Measurements from ENCODE around the gene NSG2.
A peak's percentile ranks its signal among the peaks of the same experiment; 100 is the strongest.
"Not testable (repeated sequence)": the region's sequence is repeated elsewhere in the genome, so short reads cannot be mapped to it uniquely, and the experiment has no call there.

The NSG2 gene

GRCh38 chr5:174098694-174099093, 53.2 kb downstream of the NSG2 start:
- Mint-ChIP-seq H3K27me3 (no peaks in the 10 kb centered on the region), H3K4me3 (no peak overlapping the region), H3K36me3 (ENCODE audit: insufficient read depth) (no peaks in the 10 kb centered on the region), H3K9me3 (no peaks in the 10 kb centered on the region), H3K27ac (no peak overlapping the region), H3K4me1 (ENCODE audit: low read depth in 2 of 2) (no peaks in the 10 kb centered on the region)
- DNase-seq (no peak), ATAC-seq (replicated peaks) (no peak)

- ATAC-seq (replicated peaks) (no peak), DNase-seq (no peak)
- H3K36me3 Mint-ChIP-seq (ENCODE audit: insufficient read depth), result no peaks in the 10 kb centered on the region
- H3K4me3 Mint-ChIP-seq, result no peak overlapping the region
- no peaks in the 10 kb centered on the region for H3K9me3 Mint-ChIP-seq
- H3K27ac Mint-ChIP-seq, result no peak overlapping the region
- no peaks in the 10 kb centered on the region for H3K4me1 Mint-ChIP-seq (ENCODE audit: low read depth in 2 of 2)
- no peaks in the 10 kb centered on the region for H3K27me3 Mint-ChIP-seq
These were observed 55.0 kb downstream of the NSG2 start for GRCh38 chr5:174100490-174100889.

- DNase-seq, result no peak
- H3K4me3 Mint-ChIP-seq, result no peak overlapping the region
- no peaks in the 10 kb centered on the region for H3K9me3 Mint-ChIP-seq
- no peaks in the 10 kb centered on the region for H3K27me3 Mint-ChIP-seq
- H3K4me1 Mint-ChIP-seq (ENCODE audit: low read depth in 2 of 2), result no peaks in the 10 kb centered on the region
- no peak for ATAC-seq (replicated peaks)
- no peaks in the 10 kb centered on the region for H3K36me3 Mint-ChIP-seq (ENCODE audit: insufficient read depth)
- no peak overlapping the region for H3K27ac Mint-ChIP-seq
These were observed 55.8 kb downstream of the NSG2 start for GRCh38 chr5:174101195-174101730.

GRCh38 chr5:174102574-174102973, 57.1 kb downstream of the NSG2 start:
- not testable (repeated sequence) for H3K36me3 Mint-ChIP-seq (ENCODE audit: insufficient read depth); DNase-seq; H3K4me1 Mint-ChIP-seq (ENCODE audit: low read depth in 2 of 2); ATAC-seq (replicated peaks); H3K9me3 Mint-ChIP-seq; H3K27me3 Mint-ChIP-seq; H3K27ac Mint-ChIP-seq; H3K4me3 Mint-ChIP-seq

- Mint-ChIP-seq H3K4me3 (no peak overlapping the region), H3K4me1 (ENCODE audit: low read depth in 2 of 2) (no peaks in the 10 kb centered on the region), H3K36me3 (ENCODE audit: insufficient read depth) (no peaks in the 10 kb centered on the region), H3K9me3 (no peaks in the 10 kb centered on the region), H3K27ac (no peak overlapping the region), H3K27me3 (peaks cover 0 to 27% of the 10 kb centered on the region in 2 donors)
- DNase-seq, result no peak
- no peak for ATAC-seq (replicated peaks)
These were observed 61.6 kb downstream of the NSG2 start for GRCh38 chr5:174106997-174107655.

- Mint-ChIP-seq H3K36me3 (ENCODE audit: insufficient read depth) (no peaks in the 10 kb centered on the region), H3K9me3 (no peaks in the 10 kb centered on the region), H3K4me3 (no peak overlapping the region), H3K27ac (peak overlapping the region in 1 of 2 donors; percentile 12), H3K4me1 (ENCODE audit: low read depth in 2 of 2) (no peaks in the 10 kb centered on the region), H3K27me3 (peaks cover 0 to 27% of the 10 kb centered on the region in 2 donors)
- DNase-seq (no peak), ATAC-seq (replicated peaks) (no peak)
These were observed 63.2 kb downstream of the NSG2 start for GRCh38 chr5:174108745-174109144.

- no peaks in the 10 kb centered on the region for H3K9me3 Mint-ChIP-seq
These were observed 64.3 kb downstream of the NSG2 start for GRCh38 chr5:174109698-174110260.

GRCh38 chr5:174110310-174110709, 64.8 kb downstream of the NSG2 start:
- ATAC-seq (replicated peaks) (no peak), DNase-seq (no peak)
- no peaks in the 10 kb centered on the region for H3K36me3 Mint-ChIP-seq (ENCODE audit: insufficient read depth)
- H3K4me1 Mint-ChIP-seq (ENCODE audit: low read depth in 2 of 2), result no peaks in the 10 kb centered on the region
- H3K27ac Mint-ChIP-seq, result no peak overlapping the region
- peaks cover 0 to 37% of the 10 kb centered on the region in 2 donors for H3K27me3 Mint-ChIP-seq
- H3K4me3 Mint-ChIP-seq, result no peak overlapping the region
- H3K9me3 Mint-ChIP-seq, result no peaks in the 10 kb centered on the region

More at GRCh38 chr5:174109698-174110260, 64.3 kb downstream of the NSG2 start:
- peaks cover 0 to 32% of the 10 kb centered on the region in 2 donors for H3K27me3 Mint-ChIP-seq
- H3K4me1 Mint-ChIP-seq (ENCODE audit: low read depth in 2 of 2), result no peaks in the 10 kb centered on the region
- ATAC-seq (replicated peaks) (no peak), DNase-seq (no peak)
- no peak overlapping the region for H3K4me3 Mint-ChIP-seq
- H3K27ac Mint-ChIP-seq, result no peak overlapping the region
- H3K36me3 Mint-ChIP-seq (ENCODE audit: insufficient read depth), result no peaks in the 10 kb centered on the region

- Mint-ChIP-seq H3K9me3 (peaks cover 0 to 2% of the 10 kb centered on the region in 2 donors), H3K4me1 (ENCODE audit: low read depth in 2 of 2) (no peaks in the 10 kb centered on the region), H3K27me3 (peaks cover 0 to 43% of the 10 kb centered on the region in 2 donors), H3K4me3 (no peak overlapping the region), H3K27ac (no peak overlapping the region), H3K36me3 (ENCODE audit: insufficient read depth) (no peaks in the 10 kb centered on the region)
- no peak for DNase-seq
- no peak for ATAC-seq (replicated peaks)
These were observed 65.9 kb downstream of the NSG2 start for GRCh38 chr5:174111287-174111973.

- Mint-ChIP-seq H3K36me3 (ENCODE audit: insufficient read depth) (no peaks in the 10 kb centered on the region), H3K4me1 (ENCODE audit: low read depth in 2 of 2) (no peaks in the 10 kb centered on the region), H3K27me3 (peaks cover 0 to 25% of the 10 kb centered on the region in 2 donors), H3K27ac (no peak overlapping the region), H3K9me3 (peaks cover 0 to 2% of the 10 kb centered on the region in 2 donors), H3K4me3 (no peak overlapping the region)
- DNase-seq (no peak), ATAC-seq (replicated peaks) (no peak)
These were observed 69.7 kb downstream of the NSG2 start for GRCh38 chr5:174115226-174115625.

GRCh38 chr5:174118823-174119467, 73.4 kb downstream of the NSG2 start:
- H3K27ac Mint-ChIP-seq, result no peak overlapping the region
- H3K9me3 Mint-ChIP-seq, result peaks cover 0 to 2% of the 10 kb centered on the region in 2 donors
- H3K36me3 Mint-ChIP-seq (ENCODE audit: insufficient read depth), result no peaks in the 10 kb centered on the region
- H3K4me1 Mint-ChIP-seq (ENCODE audit: low read depth in 2 of 2), result no peaks in the 10 kb centered on the region
- no peak overlapping the region for H3K4me3 Mint-ChIP-seq
- no peak for ATAC-seq (replicated peaks)
- DNase-seq, result no peak
- H3K27me3 Mint-ChIP-seq, result peaks cover 0 to 15% of the 10 kb centered on the region in 2 donors

- H3K27me3 Mint-ChIP-seq, result peaks cover 0 to 14% of the 10 kb centered on the region in 2 donors
- DNase-seq (no peak), ATAC-seq (replicated peaks) (no peak)
- no peak overlapping the region for H3K4me3 Mint-ChIP-seq
- peaks cover 0 to 2% of the 10 kb centered on the region in 2 donors for H3K9me3 Mint-ChIP-seq
- H3K36me3 Mint-ChIP-seq (ENCODE audit: insufficient read depth), result no peaks in the 10 kb centered on the region
- no peak overlapping the region for H3K27ac Mint-ChIP-seq
- no peaks in the 10 kb centered on the region for H3K4me1 Mint-ChIP-seq (ENCODE audit: low read depth in 2 of 2)
These were observed 74.0 kb downstream of the NSG2 start for GRCh38 chr5:174119468-174119881.

- Mint-ChIP-seq H3K36me3 (ENCODE audit: insufficient read depth) (no peaks in the 10 kb centered on the region), H3K27ac (no peak overlapping the region), H3K4me3 (no peak overlapping the region), H3K9me3 (peaks cover 0 to under 1% of the 10 kb centered on the region in 2 donors), H3K27me3 (peaks cover 0 to 3% of the 10 kb centered on the region in 2 donors), H3K4me1 (ENCODE audit: low read depth in 2 of 2) (no peaks in the 10 kb centered on the region)
- DNase-seq, result no peak
- ATAC-seq (replicated peaks), result no peak
These were observed 75.0 kb downstream of the NSG2 start for GRCh38 chr5:174120401-174121005.
